Natural killer cell (primary cell): ENCODE data around the gene PRKN. TPM values are rescaled to one million over a fixed set of nuclear protein-coding genes. Genes with fewer than 3 reads are reported as not detected.
"Not testable (repeated sequence)": the region's sequence is repeated elsewhere in the genome, so short reads cannot be mapped to it uniquely, and the experiment has no call there.

Source experiments
- ATAC-seq, 3 donors: fragments of 150-1000 bp in 2 of 3; fragments of 200-7000 bp in 1 of 3; cut with Tn5 transposase; 1 replicate in 1 of 3; 2 replicates in 2 of 3; pipeline ENCODE4 v1.10.0; 2021; ENCODE audit warnings: mild to moderate bottlenecking in 2 of 3, moderate library complexity in 2 of 3
- DNase-seq, 2 donors: peaks; one replicate each; pipeline versions ENCODE4 v3.0.0 to v3.0.0-alpha.2; 2013 to 2021; ENCODE audit warnings: mixed read lengths in 1 of 2
- H3K27ac ChIP-seq: one replicate; pipeline ENCODE4 v1.5.1; 2013; ENCODE audit warnings: mild to moderate bottlenecking, low read length
- H3K27me3 ChIP-seq: one replicate; pipeline ENCODE4 v1.6.1; 2013; ENCODE audit warnings: low read length; ENCODE audit not compliant: control insufficient read depth, insufficient read depth
- H3K36me3 ChIP-seq: one replicate; pipeline ENCODE4 v1.6.1; 2013; ENCODE audit warnings: low read length; ENCODE audit not compliant: control insufficient read depth, insufficient read depth
- H3K4me1 ChIP-seq: one replicate; pipeline ENCODE4 v1.6.1; 2013; ENCODE audit warnings: low read length; ENCODE audit not compliant: control insufficient read depth, insufficient read depth
- H3K4me3 ChIP-seq: one replicate; pipeline ENCODE4 v1.5.1; 2013; ENCODE audit warnings: low read length
- H3K9me3 ChIP-seq: one replicate; pipeline ENCODE4 v1.6.1; 2013; ENCODE audit warnings: low read length; ENCODE audit not compliant: control insufficient read depth, insufficient read depth
- H3K27ac Mint-ChIP-seq, 2 donors: one replicate each; pipeline ENCODE4 v1.8.0; 2022; ENCODE audit warnings: mild to moderate bottlenecking in 2 of 2, mixed read lengths in 2 of 2, moderate library complexity in 1 of 2
- H3K27me3 Mint-ChIP-seq, 2 donors: one replicate each; pipeline ENCODE4 v1.8.0; 2022; ENCODE audit warnings: low read depth in 2 of 2, mixed read lengths in 2 of 2
- H3K36me3 Mint-ChIP-seq: one replicate; pipeline ENCODE4 v1.8.0; 2022; ENCODE audit warnings: mixed read lengths
- H3K4me1 Mint-ChIP-seq, 2 donors: one replicate each; pipeline ENCODE4 v1.8.0; 2022; ENCODE audit warnings: mixed read lengths in 2 of 2
- H3K4me3 Mint-ChIP-seq: one replicate; pipeline ENCODE4 v1.8.0; 2022; ENCODE audit warnings: mild to moderate bottlenecking, moderate library complexity, mixed read lengths
- H3K9me3 Mint-ChIP-seq, 2 donors: one replicate each; pipeline ENCODE4 v1.8.0; 2022; ENCODE audit warnings: mixed read lengths in 2 of 2
- CTCF ChIP-seq: fragments of 200-600 bp; IDR thresholded peaks from one replicate; pipeline ENCODE4 v1.8.0; 2022; ENCODE audit warnings: antibody characterized with exemption
- WGBS: methylation state at CpG from one replicate; pipeline ENCODE4 v1.1.7; 2013; ENCODE audit warnings: missing lambda C conversion rate; ENCODE audit not compliant: insufficient coverage; 5-methylcytosine and 5-hydroxymethylcytosine counted together
- intact Hi-C: fragments of 100-400 bp; cut with micrococcal nuclease; formaldehyde crosslinking; loops from one replicate; pipeline ENCODE4 v1.14.2; 2022
- total RNA-seq, 4 donors: library from RNA; stranded (reverse); fragments of 120-200 nt in 1 of 4; gene quantifications; one replicate each; pipeline versions ENCODE4 v1.2.3 to v1.2.4, GENCODE V29; 2013 to 2022

PRKN gene
- total RNA-seq, 3 donors from 2014 or later (not counting 1 experiment from before 2014, with no cell fraction given): 1.4 to 1.9 (median 1.9) TPM

DNA sequence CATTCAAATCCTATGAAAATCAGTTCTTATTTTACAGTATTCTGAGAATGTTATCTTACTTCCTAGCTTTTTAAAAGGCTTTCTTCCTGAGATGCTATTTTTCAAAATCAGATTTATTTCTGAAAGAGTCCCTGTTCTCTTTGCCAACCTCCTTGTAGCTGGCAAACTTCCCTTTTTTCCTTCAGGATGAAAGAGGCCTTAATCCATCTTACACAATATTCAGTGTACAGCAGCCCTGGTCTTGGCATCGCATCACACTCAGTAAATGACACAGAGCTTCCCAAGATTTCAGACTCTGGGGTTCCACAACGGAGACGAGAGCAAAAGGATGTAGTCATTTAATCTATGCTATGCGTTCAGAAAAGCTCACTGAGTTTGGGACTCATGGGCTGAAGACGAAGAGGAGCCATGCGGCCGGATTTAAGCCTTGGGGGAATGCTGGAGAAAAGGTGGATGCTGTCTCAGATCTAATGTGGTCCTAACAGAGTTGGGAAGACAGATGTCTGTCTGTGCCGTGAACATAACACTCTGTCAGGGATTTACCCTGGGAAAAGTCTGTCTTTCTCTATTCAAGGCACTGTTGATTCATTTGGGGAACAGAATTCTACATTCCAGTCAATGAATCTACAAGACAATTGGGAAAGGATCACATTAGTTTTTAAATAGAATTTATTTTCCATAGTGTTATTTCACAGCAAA is 837.3 kb downstream of the PRKN start:
- Histone ChIP-seq H3K4me1 (no peaks in the 10 kb centered on the region), H3K27me3 (no peaks in the 10 kb centered on the region), H3K27ac (no peak overlapping the region), H3K4me3 (no peak overlapping the region), H3K36me3 (no peaks in the 10 kb centered on the region), H3K9me3 (no peaks in the 10 kb centered on the region)
- H3K4me1 Mint-ChIP-seq: no peaks in the 10 kb centered on the region
- TF ChIP-seq CTCF: no peak
- H3K36me3 Mint-ChIP-seq: no peaks in the 10 kb centered on the region
- H3K27me3 Mint-ChIP-seq: no peaks in the 10 kb centered on the region
- no peak overlapping the region for H3K27ac Mint-ChIP-seq
- H3K4me3 Mint-ChIP-seq: no peak overlapping the region
- 88% methylated on average over 8 of the region's 8 CpGs for WGBS
- no peak for ATAC-seq
- intact Hi-C loops: no loop called here
- DNase-seq: no peak
- no peaks in the 10 kb centered on the region for H3K9me3 Mint-ChIP-seq

DNA sequence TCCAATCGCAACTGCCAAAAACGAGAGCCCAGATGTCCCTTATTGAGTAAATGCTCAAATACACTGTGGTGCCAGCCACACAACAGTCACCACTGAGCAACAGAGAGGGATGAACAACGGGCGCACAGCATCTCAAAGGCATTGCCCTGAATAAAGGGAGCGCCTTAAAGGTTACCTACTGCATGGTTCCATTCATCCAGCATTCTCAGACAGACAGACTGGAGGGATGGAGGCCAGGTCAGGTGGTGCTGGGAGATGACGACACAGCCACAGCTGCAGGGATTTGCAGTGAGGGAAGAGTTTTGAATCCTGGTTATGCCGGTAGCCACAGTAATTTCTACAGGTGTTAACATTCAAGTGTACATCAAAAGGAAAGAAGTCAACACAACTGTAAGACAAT is 838.2 kb downstream of the PRKN start:
- ATAC-seq: no peak
- 81% methylated on average over 7 of the region's 7 CpGs for WGBS

GRCh38 chr6:161886545-161886944 is 841.0 kb downstream of the PRKN start:
- H3K4me3 ChIP-seq, H3K4me1 ChIP-seq, DNase-seq, H3K36me3 Mint-ChIP-seq, intact Hi-C loops, H3K36me3 ChIP-seq, H3K4me1 Mint-ChIP-seq, ATAC-seq, H3K27ac ChIP-seq, H3K9me3 ChIP-seq, H3K9me3 Mint-ChIP-seq, H3K4me3 Mint-ChIP-seq, H3K27me3 ChIP-seq, H3K27ac Mint-ChIP-seq, H3K27me3 Mint-ChIP-seq: not testable (repeated sequence)
- 87% methylated on average over 4 of the region's 9 CpGs for WGBS

More for the DNA sequence above, 838.2 kb downstream of the PRKN start:
- Mint-ChIP-seq H3K27ac (no peak overlapping the region), H3K4me3 (no peak overlapping the region), H3K27me3 (no peaks in the 10 kb centered on the region), H3K36me3 (no peaks in the 10 kb centered on the region), H3K4me1 (no peaks in the 10 kb centered on the region), H3K9me3 (no peaks in the 10 kb centered on the region)
- Histone ChIP-seq H3K4me1 (no peaks in the 10 kb centered on the region), H3K9me3 (no peaks in the 10 kb centered on the region), H3K36me3 (no peaks in the 10 kb centered on the region), H3K4me3 (no peak overlapping the region), H3K27me3 (no peaks in the 10 kb centered on the region), H3K27ac (no peak overlapping the region)
- TF ChIP-seq CTCF: no peak
- intact Hi-C loops: no loop called here
- no peak for DNase-seq

GRCh38 chr6:161884782-161885181 is 842.8 kb downstream of the PRKN start:
- H3K36me3 ChIP-seq: no peaks in the 10 kb centered on the region
- intact Hi-C loops: no loop called here
- no peaks in the 10 kb centered on the region for H3K4me1 Mint-ChIP-seq

More at GRCh38 chr6:161884782-161885181, 842.8 kb downstream of the PRKN start:
- Mint-ChIP-seq H3K4me3 (no peak overlapping the region), H3K9me3 (no peaks in the 10 kb centered on the region), H3K27me3 (no peaks in the 10 kb centered on the region), H3K36me3 (no peaks in the 10 kb centered on the region), H3K27ac (no peak overlapping the region)
- 95% methylated on average over 1 of the region's 2 CpGs for WGBS
- Histone ChIP-seq H3K27ac (no peak overlapping the region), H3K4me3 (no peak overlapping the region), H3K4me1 (no peaks in the 10 kb centered on the region), H3K27me3 (no peaks in the 10 kb centered on the region), H3K9me3 (no peaks in the 10 kb centered on the region)
- TF ChIP-seq CTCF: no peak
- DNase-seq (no peak), ATAC-seq (no peak)
